GM21529 (cell line): ENCODE data around the gene DSTN.

Source experiments
- ATAC-seq: cut with Tn5 transposase; IDR thresholded peaks from one replicate; pipeline ENCODE4 v1.9.1; 2021; ENCODE audit not compliant: unreplicated experiment

The DSTN gene

GRCh38 chr20:17622086-17622850 lies 52.4 kb downstream of the DSTN start:
- no peak for ATAC-seq

- ATAC-seq = no peak
Observed at GRCh38 chr20:17622851-17623508, 53.1 kb downstream of the DSTN start.

GRCh38 chr20:17624070-17624469 lies 54.2 kb downstream of the DSTN start:
- ATAC-seq = no peak

GRCh38 chr20:17624551-17625245 lies 54.8 kb downstream of the DSTN start:
- ATAC-seq = no peak

GRCh38 chr20:17625246-17626051 lies 55.6 kb downstream of the DSTN start:
- no peak for ATAC-seq

- no peak for ATAC-seq
Observed at GRCh38 chr20:17626217-17627007, 56.5 kb downstream of the DSTN start.

GRCh38 chr20:17627101-17627955 lies 57.5 kb downstream of the DSTN start:
- no peak for ATAC-seq

- no peak for ATAC-seq
Observed at GRCh38 chr20:17628101-17628841, 58.4 kb downstream of the DSTN start.

GRCh38 chr20:17629025-17629424 lies 59.1 kb downstream of the DSTN start:
- ATAC-seq = no peak

- ATAC-seq = no peak
Observed at GRCh38 chr20:17629678-17630089, 59.8 kb downstream of the DSTN start.

GRCh38 chr20:17630151-17630805 lies 60.4 kb downstream of the DSTN start:
- ATAC-seq = no peak

GRCh38 chr20:17630806-17631195 lies 60.9 kb downstream of the DSTN start:
- no peak for ATAC-seq

GRCh38 chr20:17631576-17632319 lies 61.9 kb downstream of the DSTN start:
- ATAC-seq = no peak

- no peak for ATAC-seq
Observed at GRCh38 chr20:17633221-17633849, 63.5 kb downstream of the DSTN start.

GRCh38 chr20:17633850-17634500 lies 64.1 kb downstream of the DSTN start:
- no peak for ATAC-seq

- ATAC-seq = no peak
Observed at GRCh38 chr20:17634661-17635331, 64.9 kb downstream of the DSTN start.
